MM.1S (cell line): ENCODE data around the gene GRB2.
"Not testable (repeated sequence)": the region's sequence is repeated elsewhere in the genome, so short reads cannot be mapped to it uniquely, and the experiment has no call there.

Source experiments
- DNase-seq: peaks from one replicate; pipeline ENCODE4 v3.0.0-alpha.2; 2015
- H2AFZ ChIP-seq: fragments of 300-600 bp; sonication (generic); 2 replicates; pipeline ENCODE4 v1.6.0; 2016; ENCODE audit warnings: antibody characterized with exemption, low read length
- H3F3A ChIP-seq: fragments of 300-600 bp; sonication (generic); 2 replicates; pipeline ENCODE4 v1.6.1; 2016; ENCODE audit warnings: mild to moderate bottlenecking, antibody characterized with exemption, low read length, moderate library complexity, mixed read lengths; ENCODE audit not compliant: insufficient read depth
- H3K27ac ChIP-seq: fragments of 300-600 bp; sonication (generic); 2 replicates; pipeline ENCODE4 v1.5.1; 2016; ENCODE audit warnings: mild to moderate bottlenecking, low read length
- H3K27me3 ChIP-seq: fragments of 300-600 bp; sonication (generic); replicated peaks from 2 replicates; pipeline ENCODE4 v1.6.0; 2016; ENCODE audit warnings: low read length; ENCODE audit not compliant: insufficient read depth
- H3K36me3 ChIP-seq: fragments of 300-600 bp; sonication (generic); replicated peaks from 2 replicates; pipeline ENCODE4 v1.6.1; 2016; ENCODE audit warnings: mild to moderate bottlenecking, low read length, mixed read lengths; ENCODE audit not compliant: insufficient read depth
- H3K4me1 ChIP-seq: fragments of 300-600 bp; sonication (generic); 2 replicates; pipeline ENCODE4 v1.6.1; 2016; ENCODE audit warnings: low read length, mixed read lengths
- H3K4me2 ChIP-seq: fragments of 300-600 bp; sonication (generic); 2 replicates; pipeline ENCODE4 v1.6.0; 2016; ENCODE audit warnings: low read depth, low read length
- H3K4me3 ChIP-seq: fragments of 300-600 bp; sonication (generic); 2 replicates; pipeline ENCODE4 v1.5.1; 2016; ENCODE audit warnings: low read length, mixed read lengths
- H3K79me2 ChIP-seq: fragments of 300-600 bp; sonication (generic); 2 replicates; pipeline ENCODE4 v1.6.1; 2016; ENCODE audit warnings: mixed run types, low read length, mixed read lengths
- H3K9ac ChIP-seq: fragments of 300-600 bp; sonication (generic); 2 replicates; pipeline ENCODE4 v1.6.1; 2016; ENCODE audit warnings: low read length, mixed read lengths
- H3K9me2 ChIP-seq: fragments of 300-600 bp; sonication (generic); replicated peaks from 2 replicates; pipeline ENCODE4 v1.6.1; 2016; ENCODE audit warnings: mild to moderate bottlenecking, low read length, mixed read lengths; ENCODE audit not compliant: insufficient read depth
- H3K9me3 ChIP-seq: fragments of 300-600 bp; sonication (generic); replicated peaks from 2 replicates; pipeline ENCODE4 v1.6.1; 2016; ENCODE audit warnings: mild to moderate bottlenecking, low read length, mixed read lengths; ENCODE audit not compliant: insufficient read depth
- H4K20me1 ChIP-seq: fragments of 300-600 bp; sonication (generic); 2 replicates; pipeline ENCODE4 v1.6.1; 2016; ENCODE audit warnings: mild to moderate bottlenecking, low read length, moderate library complexity, mixed read lengths; ENCODE audit not compliant: insufficient read depth
- CTCF ChIP-seq: fragments of 300-600 bp; sonication (generic); IDR thresholded peaks from 2 replicates; pipeline ENCODE4 v1.5.1; 2016; ENCODE audit warnings: antibody characterized with exemption, low read length, mixed read lengths
- EZH2 ChIP-seq: fragments of 300-600 bp; sonication (generic); optimal IDR thresholded peaks from 2 replicates; pipeline ENCODE3; 2017; ENCODE audit warnings: low read depth, mild to moderate bottlenecking, antibody characterized with exemption, low read length, mixed read lengths
- EZH2phosphoT487 ChIP-seq: fragments of 300-600 bp; sonication (generic); IDR thresholded peaks from 2 replicates; pipeline ENCODE4 v1.6.1; 2018; ENCODE audit warnings: antibody characterized with exemption, low read length

Gene GRB2

GRCh38 chr17:75348386-75349012 lies 57.0 kb downstream of the GRB2 start:
- DNase-seq = no peak
- peaks cover 8% of the 10 kb centered on the region; the same call in 1 of the 2 replicates for H4K20me1 ChIP-seq
- no peak overlapping the region for H3K27ac ChIP-seq
- H3K4me3 ChIP-seq = no peak overlapping the region
- H2AFZ ChIP-seq = no peak overlapping the region
- peaks cover 4% of the 10 kb centered on the region; the same call in 1 of the 2 replicates for H3K4me1 ChIP-seq
- H3K27me3 ChIP-seq = no peaks in the 10 kb centered on the region
- H3K79me2 ChIP-seq = peaks cover 88% of the 10 kb centered on the region
- H3K9ac ChIP-seq = no peak overlapping the region
- no peak overlapping the region for H3K4me2 ChIP-seq
- H3K36me3 ChIP-seq = no peaks in the 10 kb centered on the region
- H3F3A ChIP-seq = no peaks in the 10 kb centered on the region
- no peaks in the 10 kb centered on the region for H3K9me3 ChIP-seq
- no peaks in the 10 kb centered on the region for H3K9me2 ChIP-seq
- TF ChIP-seq EZH2phosphoT487 (no peak), EZH2 (no peak), CTCF (no peak)

DNA sequence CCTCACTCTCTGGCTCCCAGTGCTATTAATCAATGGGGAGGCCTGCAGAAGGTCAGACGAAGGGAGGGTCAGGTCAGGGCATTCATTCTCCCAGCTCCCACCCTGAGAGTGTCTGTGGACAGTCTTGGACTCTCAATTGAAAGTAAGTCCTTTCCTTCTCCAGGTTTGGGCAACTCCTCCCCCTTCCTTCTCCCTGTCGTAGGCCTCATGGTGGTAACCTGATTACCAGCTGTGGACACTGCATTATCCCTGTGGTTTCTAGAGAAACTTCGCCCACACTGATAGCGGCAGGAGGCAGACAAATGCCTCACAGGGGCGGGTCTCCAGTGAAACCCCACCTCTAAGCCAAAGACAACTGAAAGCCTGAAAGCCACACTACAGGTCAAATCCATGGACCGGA lies 58.6 kb downstream of the GRB2 start:
- peaks cover 4% of the 10 kb centered on the region; the same call in 1 of the 2 replicates for H3K4me1 ChIP-seq
- H3K36me3 ChIP-seq = no peaks in the 10 kb centered on the region
- no peaks in the 10 kb centered on the region for H3K27me3 ChIP-seq
- no peaks in the 10 kb centered on the region for H3K9me3 ChIP-seq
- peaks cover 10% of the 10 kb centered on the region for H4K20me1 ChIP-seq
- H3K9ac ChIP-seq = no peak overlapping the region
- TF ChIP-seq EZH2phosphoT487 = no peak
- no peak for TF ChIP-seq CTCF
- no peak for TF ChIP-seq EZH2
- no peak overlapping the region for H2AFZ ChIP-seq
- H3F3A ChIP-seq = no peaks in the 10 kb centered on the region
- H3K9me2 ChIP-seq = no peaks in the 10 kb centered on the region
- H3K79me2 ChIP-seq = peaks cover 91% of the 10 kb centered on the region
- H3K4me2 ChIP-seq = no peak overlapping the region
- DNase-seq = no peak
- H3K4me3 ChIP-seq = no peak overlapping the region
- no peak overlapping the region for H3K27ac ChIP-seq

DNA sequence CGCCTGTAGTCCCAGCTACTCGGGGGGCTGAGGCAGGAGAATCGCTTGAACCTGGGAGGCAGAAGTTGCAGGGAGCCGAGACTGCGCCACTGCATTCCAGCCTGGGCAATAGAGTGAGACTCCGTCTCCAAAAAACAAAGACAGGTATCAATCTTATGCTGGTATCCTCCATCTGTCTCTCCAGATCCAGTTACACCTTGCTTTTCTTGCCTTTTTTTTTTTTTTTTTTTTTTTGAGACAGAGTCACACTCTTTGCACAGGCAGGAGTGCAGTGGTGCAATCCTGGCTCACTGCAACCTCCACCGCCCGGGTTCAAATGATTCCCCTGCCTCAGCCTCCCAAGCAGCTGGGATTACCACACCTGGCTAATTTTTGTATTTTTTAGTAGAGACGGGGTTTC lies 59.1 kb downstream of the GRB2 start:
- not testable (repeated sequence) for H3K9ac ChIP-seq, H4K20me1 ChIP-seq, H3K9me3 ChIP-seq, DNase-seq, H3K4me3 ChIP-seq, H3K4me1 ChIP-seq, H3K9me2 ChIP-seq, H2AFZ ChIP-seq, H3K4me2 ChIP-seq, H3K27me3 ChIP-seq, H3K27ac ChIP-seq, H3K36me3 ChIP-seq, H3F3A ChIP-seq
- peaks cover 90% of the 10 kb centered on the region for H3K79me2 ChIP-seq

DNA sequence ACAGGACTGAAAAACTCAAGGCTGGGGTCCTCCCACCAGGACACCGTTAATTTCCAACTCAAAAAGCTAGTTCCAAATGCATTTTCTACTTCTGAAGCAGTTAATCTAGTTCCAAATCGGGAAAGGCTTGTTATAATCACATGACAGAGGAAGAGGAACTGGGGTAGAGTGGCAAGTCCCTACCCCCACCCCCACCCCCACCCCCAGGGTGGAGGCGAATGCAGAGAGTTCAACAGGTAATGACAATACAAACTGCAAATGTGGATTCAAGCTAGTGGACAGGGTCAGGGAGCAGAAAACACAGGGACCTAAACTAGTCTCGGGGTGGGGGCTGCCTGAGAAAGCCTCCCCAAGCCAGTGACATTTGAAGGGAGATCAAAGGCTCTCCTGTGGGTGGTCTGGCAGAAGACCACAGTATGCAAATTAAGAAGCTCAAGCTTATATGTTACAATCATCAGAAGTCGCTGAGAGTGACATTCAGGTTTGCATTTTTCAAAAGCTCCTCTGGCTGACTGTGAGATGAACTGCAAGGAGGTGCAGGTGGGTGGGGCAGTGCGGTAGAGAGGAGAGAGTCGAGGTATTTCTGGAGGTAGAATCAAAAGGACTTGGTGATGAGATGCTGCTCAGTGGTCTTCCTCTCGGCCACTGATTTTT lies 59.8 kb downstream of the GRB2 start:
- Histone ChIP-seq H4K20me1 (peaks cover 10% of the 10 kb centered on the region), H3K4me1 (peaks cover 4% of the 10 kb centered on the region; the same call in 1 of the 2 replicates)

More for the DNA sequence above, 59.8 kb downstream of the GRB2 start:
- no peaks in the 10 kb centered on the region for H3K9me2 ChIP-seq
- peaks cover 87% of the 10 kb centered on the region for H3K79me2 ChIP-seq
- no peak overlapping the region for H3K4me2 ChIP-seq
- no peaks in the 10 kb centered on the region for H3K9me3 ChIP-seq
- H3F3A ChIP-seq = no peaks in the 10 kb centered on the region
- no peaks in the 10 kb centered on the region for H3K36me3 ChIP-seq
- TF ChIP-seq CTCF (no peak), EZH2 (no peak), EZH2phosphoT487 (no peak)
- H3K4me3 ChIP-seq = no peak overlapping the region
- no peak for DNase-seq
- H3K27me3 ChIP-seq = no peaks in the 10 kb centered on the region
- no peak overlapping the region for H3K9ac ChIP-seq
- no peak overlapping the region for H3K27ac ChIP-seq
- no peak overlapping the region for H2AFZ ChIP-seq
